Activated T-helper 1 cell treated with anti-CD3 and anti-CD28 coated beads, Interleukin-2, amount 50 U/mL, for 16 hours (primary cell): ENCODE measurements around the gene FUOM.

Experiments
- DNase-seq, 2 donors: peaks; one replicate each; pipeline ENCODE4 v3.0.0-alpha.2; 2020; ENCODE audit warnings: low read depth in 1 of 2, low spot score in 1 of 2

Gene FUOM, protein sequence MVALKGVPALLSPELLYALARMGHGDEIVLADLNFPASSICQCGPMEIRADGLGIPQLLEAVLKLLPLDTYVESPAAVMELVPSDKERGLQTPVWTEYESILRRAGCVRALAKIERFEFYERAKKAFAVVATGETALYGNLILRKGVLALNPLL

DNA sequence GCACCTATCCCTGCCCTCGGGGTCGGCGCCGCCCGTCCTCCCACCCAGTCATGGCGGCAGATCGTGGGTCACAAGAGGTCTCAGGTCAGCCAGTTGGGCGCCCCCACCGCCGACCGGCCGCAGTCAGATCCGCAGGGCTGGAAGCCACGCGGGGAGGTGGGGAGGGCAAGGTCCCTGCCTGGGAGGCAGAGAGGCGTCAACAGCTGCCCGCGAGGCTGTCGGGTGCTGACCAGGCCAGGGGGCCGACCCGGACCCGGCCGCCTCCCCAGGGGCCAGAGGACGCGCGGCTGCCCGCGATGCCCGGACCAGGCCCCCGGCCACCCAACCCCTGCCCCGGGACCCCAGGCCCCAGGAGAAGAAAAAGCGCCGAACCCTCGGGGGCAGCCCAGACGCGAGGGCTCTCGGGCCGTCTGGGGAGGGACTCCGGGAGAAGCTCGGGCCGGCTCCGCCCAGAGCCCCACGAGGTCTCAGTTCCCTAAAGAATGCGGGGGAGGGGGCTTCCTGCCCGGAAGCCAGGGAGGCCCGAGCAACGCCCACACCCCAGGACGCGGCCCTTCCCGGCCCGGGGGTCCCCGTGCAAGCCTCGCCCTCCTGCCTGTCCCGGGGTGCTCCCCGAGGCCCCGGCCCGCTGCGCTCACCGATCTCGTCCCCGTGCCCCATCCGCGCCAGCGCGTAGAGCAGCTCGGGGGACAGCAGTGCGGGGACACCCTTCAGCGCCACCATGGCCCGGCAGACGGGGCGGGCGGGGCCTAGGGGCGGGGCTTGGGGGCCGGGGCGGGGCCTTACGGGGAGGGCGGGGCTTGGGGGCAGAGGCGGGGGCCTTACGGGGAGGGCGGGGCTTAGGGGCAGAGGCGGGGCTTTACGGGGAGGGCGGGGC lies at the start of gene FUOM:
TSS of gene FUOM (minus strand) at position 735 of the 877 bp plus-strand sequence. CDS start at position 723, 12 bp downstream.
- DNase-seq = peak; percentile 39 to 61

DNA sequence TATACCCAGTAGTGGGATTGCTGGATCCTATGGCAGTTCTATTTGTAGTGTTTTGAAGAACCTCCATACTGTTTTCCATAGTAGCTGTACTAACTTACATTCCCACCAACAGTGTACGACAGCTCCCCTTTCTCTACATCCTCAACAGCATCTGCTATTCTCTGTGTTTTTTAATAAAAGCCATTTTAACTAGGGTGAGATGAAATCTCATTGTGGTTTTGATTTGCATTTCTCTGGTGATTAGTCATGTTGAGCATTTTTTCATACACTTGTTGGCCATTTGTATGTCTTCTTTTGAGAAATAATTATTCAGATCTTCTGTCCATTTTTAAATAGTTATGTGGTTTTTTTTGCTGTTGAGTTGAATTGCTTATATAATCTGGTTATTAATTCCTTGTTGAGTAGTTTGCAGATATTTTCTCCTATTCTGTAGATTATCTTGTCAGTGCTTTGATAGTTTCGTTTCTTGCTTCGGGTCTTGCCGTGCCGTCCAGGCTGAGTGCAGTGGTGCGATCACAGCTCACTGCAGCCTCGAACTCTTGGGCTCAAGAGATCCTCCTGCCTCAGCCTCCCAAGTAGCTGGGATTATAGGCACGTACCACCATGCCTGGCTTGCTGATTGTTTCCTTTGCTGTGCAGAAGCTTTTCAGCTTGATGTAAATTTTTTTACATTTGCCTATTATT lies 48.2 kb upstream of the FUOM start:
- DNase-seq = no peak

DNA sequence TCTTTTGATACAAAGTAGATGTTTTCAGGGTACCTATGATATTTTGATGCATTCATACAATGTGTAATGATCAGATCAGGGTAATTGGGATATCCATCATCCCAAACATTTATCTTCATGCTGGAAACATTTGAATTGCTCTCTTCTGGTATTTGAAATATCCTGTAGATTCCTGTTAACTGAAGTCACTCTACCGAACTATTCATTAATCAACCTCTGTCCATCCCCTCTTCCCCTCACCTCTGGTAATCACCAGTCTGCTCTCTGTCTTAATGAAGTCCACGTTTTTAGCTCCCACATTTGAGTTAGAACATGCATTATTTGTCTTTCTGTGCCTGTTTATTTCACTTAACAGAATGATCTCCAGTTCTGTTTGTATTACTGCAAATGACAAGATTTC lies 47.5 kb upstream of the FUOM start:
- DNase-seq = no peak

DNA sequence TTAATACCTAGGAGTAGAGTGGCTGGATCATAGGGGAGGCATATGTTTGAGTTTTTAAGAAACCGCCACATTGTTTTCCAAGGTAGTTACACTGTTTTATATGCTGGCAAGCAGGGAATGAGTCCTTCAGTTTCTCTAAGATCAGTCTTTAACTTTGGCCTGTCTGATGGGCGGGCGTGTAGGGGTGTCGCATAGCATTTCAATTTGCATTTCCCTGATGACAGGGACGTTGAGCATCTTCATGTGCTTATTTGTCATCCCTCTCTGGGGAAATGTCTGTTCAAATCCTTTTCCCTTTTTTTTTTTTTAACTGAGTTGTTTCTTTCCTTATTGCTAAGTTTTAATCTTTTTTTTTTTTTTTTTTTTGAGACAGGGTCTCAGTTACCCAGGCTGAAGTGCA lies 46.0 kb upstream of the FUOM start:
- no peak for DNase-seq

DNA sequence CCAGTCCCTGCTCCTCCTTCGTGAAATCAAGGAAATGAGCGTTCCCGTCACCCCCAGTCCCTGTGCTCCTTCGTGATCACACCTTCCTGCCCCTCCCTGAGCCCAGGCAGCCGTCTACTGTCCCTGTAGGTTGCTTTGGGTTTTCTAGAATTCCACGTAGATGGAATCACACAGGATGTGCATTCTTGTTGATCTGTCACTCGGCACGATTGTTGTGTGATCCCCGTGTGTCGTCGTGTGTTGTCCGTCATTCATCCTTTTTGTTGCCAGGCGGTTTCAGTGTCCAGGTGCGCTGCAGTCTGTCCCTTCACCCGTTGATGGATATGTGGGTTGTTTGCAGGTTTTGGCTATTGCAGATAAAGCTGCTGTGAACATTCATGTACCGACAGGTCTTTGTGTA lies 45.5 kb upstream of the FUOM start:
- no peak for DNase-seq

DNA sequence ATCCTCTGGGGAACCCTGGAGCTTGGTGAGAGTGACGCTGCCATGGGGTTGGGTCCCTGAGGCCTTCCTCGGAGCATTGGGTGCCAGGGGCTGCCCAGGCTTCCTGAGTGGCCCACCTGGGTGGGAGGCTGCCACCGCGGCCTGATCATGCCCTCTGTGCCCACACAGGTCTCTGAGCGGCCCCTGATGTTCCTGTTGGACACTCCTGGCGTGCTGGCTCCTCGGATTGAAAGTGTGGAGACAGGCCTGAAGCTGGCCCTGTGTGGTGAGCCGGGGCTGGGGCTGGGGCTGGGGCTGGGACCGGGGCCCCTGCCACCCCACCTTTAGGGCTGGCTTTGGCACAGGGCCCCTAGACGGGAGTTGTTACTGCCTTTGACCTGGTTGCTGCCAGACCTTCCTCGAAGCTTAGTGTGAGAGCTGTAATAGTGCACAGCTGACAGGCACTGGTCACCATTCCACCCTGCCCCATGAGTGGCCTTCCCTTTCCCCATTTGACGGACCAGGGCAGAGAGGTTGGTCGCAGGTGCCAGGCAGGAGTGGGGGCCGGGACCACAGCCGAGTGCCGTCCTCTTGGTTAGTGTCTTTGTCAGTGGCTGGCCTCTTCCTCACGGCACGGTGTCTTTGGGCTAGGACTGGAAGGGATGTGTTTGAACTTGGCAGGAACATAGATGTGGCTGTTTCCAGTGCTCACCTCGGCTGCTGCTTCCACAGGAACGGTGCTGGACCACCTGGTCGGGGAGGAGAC lies 44.3 kb upstream of the FUOM start:
- DNase-seq = no peak

DNA sequence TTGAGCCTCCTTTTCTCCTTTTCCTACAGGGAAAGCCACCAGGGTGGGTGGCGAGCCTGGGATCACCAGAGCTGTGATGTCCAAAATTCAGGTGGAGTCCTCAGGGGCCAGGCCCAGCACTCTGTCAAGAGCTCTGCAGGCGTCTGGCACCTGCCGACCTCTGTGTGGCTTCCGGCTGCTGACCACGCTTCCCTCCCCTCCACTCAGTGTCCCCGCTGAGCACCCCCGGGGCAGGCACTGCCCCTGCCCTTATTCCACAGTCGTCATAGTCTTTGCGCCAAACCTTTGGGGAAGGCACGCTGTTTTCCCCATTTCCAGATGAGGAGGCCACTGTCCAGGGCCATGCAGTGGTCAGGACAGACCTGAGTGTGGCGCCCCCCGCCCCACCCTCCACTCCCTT lies 43.7 kb upstream of the FUOM start:
- no peak for DNase-seq

DNA sequence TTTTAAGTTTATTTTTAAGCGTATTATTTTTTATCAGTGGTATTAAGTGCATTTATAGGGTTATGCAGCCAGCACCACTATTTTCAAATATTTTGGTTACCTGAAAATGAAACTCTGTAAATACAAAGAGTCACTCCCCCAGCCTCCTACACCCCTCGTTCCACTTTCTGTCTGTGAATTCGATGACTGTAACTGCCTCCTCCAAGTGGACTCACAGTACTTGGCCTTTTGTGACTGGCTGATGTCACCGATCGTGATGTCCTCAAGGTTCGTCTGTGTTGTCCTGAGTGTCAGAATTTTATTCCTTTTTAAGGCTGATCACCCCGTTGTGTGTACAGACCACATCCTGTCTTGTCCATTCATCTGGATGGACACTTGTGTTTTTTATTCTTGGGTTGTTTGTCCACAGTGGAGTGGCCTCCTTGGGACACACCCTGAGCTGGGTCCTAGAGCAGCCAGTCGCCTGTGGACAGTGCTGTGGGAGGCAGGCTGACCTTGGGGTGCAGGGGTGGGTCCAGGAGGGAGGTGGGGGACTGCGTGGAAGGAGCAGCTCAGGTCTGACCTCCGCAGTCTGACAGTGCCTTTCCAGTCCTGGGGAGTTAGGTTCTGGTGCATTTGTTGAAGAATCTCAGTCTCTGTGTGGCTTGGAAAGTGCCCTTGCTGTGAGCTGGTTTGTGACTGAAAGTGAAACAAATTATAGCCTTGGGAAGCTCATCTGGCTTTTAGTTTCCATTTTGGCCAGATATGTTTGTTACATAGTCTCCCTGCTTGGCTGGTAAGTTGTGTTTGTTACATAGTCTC lies 43.0 kb upstream of the FUOM start:
- DNase-seq = no peak

DNA sequence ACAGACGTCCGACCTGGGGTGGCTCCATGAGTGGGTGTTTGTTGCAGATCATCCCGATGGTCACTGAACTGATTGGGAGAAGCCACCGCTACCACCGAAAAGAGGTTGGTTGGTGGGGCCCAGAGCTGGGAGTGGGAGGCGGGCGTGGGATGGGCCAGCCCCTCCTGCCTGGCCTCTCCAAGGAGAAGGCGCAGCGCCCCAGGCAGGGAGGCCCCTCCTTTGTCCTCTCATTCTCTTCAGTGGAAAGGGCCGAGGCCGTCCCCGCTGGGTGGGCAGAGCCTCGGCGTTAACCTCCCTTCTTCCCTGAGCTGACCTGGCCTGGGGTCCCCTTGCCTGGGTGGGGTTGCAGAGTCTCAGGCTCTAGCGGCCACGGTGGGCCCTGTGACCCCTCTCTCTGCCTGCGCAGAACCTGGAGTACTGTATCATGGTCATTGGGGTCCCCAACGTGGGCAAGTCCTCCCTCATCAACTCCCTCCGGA lies 41.3 kb upstream of the FUOM start:
- no peak for DNase-seq

DNA sequence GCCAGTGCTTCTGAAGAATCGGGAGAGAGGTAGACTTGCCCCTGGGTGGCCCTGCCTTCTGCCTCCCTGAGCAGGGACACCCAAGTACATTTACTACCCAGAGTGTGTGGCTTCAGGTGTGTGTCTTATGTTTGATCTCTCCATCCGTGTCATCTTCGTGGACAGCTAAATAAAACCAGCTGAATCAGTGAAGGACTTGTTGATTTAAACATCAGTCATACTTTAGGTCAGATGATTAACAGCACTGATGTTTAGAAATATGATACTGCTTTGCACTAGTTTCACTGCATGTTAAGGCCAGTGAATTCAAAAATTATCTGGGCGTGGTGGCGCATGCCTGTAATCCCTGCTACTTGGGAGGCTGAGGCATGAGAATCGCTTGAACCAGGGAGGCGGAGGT lies 40.1 kb upstream of the FUOM start:
- DNase-seq = no peak

DNA sequence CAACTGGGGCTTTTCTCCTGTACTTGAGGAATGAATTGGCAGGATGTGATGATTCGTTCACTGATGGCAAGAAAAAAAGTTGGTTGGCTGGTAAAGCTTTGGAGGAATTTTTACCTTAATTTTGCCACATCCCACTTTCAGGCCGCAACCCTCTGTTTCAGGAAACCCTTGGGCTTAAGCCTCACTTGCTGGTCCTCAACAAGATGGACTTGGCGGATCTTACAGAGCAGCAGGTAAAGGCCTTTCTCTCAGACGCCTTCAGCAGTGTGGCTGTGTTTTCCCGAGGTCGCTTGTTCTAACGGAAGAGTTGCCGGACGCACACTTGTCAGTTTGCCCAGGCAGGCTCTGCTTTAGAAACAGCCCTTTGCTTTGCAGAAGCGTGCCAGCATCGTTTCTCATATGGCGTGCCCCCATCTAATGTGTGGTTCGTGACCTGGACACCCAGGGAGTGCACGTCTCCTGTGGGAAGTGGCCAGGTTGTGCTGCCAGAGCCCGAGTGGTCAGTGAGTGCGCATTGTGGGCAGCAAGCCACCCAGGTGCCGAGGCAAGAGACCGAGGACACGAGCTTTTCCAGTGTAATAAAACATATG lies 38.3 kb upstream of the FUOM start:
- no peak for DNase-seq

DNA sequence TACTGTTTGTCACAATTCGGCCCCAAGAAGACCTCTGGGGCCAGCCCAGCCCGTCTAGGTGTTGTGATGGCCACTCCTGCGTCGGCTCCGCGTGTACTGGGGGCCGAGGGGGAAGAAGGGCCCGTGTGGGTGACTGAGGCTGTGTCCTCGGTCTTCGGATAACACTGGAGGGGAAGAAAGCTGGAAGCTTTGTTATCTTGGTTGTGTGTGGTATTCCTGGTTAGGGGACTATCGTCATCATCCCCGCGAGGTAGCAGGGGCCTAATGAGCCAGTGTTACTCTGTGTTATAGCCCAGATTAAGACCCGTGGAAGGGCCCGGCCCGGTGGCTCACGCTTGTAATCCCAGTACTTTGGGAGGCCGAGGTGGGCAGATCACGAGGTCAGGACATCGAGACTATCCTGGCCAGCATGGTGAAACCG lies 37.0 kb upstream of the FUOM start:
- no peak for DNase-seq

DNA sequence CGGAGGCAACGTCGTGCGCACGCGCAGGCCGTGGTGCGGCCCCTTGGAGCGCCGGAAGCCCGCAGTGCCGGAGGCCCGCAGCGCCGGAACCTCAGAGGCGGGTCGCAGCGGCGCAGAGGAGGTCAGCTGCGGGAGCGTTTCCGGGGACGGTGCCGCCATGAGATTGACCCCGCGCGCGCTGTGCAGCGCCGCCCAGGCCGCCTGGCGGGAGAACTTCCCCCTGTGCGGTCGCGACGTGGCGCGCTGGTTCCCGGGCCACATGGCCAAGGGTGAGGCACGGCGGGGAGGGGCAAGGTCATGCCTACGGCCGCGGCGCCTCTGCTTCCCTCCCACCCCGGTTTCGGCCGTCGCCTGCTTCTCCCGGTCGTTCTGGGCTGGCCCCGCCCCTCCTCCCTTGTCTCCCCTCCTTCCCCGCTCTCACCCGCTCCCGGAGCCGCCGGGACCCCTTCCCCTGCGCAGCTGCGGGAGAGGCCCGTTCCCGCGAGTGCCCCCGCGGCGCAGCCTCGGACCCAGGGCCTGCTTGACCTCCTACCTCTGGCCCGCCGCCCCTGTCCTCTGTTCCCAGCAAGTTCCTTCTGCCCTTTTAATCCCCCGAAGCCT lies 36.3 kb upstream of the FUOM start, which contains the start of gene MTG1:
TSS of gene MTG1 (plus strand) at position 94 of the 600 bp plus-strand sequence. CDS start at position 158, 64 bp downstream.
- peak; percentile 81 to 94 for DNase-seq

DNA sequence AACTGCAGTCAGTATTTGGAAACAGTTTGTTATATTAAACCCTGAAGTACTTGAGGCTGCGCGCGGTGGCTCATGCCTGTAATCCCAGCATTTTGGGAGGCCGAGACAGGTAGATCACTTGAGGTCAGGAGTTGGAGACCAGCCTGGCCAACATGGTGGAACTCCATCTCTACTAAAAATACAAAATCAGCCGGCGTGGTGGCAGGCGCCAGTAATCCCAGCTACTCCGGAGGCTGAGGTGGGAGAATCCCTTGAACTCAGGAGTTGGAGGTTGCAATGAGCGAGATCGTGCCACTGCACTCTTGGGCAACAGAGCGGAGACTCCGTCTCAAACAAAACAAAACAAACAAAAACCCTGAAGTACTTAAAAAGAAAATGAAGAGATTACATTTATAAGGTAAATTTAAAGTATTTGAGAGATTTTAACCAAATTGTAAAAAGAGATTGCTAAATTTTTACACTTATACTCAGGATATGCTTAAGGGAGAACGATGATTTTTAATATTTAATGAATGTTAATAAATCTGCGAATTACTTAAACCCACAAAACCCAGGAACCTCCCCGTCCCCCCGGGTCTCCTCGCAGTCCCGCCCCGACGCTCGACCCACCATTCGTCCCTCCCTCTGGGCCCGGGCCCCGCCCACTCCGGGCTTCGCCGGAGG lies 35.7 kb upstream of the FUOM start:
- DNase-seq = no peak

DNA sequence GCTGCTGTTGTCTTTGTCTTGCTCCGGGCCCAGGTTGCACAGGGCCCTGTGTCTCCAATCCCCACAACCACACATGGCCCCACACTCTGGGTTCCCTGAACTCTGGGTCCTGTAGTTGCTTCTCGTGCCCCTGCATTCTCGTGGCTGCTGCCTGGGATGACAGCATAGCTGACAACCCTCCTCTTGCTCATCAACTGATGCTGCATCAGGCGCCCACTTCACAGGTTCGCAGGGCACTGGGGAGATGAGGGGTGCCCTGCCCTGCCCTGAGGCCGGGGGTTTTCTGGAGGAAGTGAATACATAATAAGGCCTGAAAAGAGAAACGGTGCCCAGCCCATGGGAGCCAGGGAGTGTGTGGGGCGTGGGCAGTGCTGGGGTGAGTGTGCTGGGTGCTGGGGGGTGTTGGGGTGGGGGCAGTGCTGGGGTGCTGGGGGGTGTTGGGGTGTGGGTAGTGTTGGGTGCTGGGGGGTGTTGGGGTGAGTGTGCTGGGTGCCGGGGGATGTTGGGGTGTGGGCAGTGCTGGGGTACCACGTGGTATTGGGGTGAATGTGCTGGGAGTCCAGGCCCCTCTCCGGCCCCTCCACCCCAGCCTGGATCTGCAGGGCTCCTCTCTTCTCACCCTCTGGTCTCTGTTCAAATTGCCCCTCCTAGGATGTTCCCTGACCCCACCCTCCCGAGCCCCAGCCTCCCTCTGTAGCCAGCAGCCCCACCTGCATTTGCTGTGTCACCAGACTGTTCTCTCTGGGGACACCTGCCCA lies 34.1 kb upstream of the FUOM start:
- DNase-seq = no peak

DNA sequence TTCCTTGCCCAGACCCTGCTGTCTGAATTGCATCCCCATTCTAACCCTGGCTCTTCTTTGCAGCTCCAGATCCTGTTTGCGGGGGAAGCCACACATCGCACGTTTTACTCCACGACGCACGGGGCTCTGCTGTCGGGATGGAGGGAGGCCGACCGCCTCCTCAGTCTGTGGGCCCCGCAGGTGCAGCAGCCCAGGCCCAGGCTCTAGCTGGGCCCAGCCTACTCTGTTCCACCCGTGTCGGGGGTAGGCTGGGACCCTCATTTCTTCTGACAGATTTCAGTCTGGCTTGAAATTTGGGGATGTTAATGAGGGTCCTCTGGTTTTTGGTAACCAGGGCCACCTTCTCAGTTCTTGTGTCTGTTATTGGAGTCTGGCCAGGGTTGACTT lies 33.4 kb upstream of the FUOM start:
- no peak for DNase-seq

DNA sequence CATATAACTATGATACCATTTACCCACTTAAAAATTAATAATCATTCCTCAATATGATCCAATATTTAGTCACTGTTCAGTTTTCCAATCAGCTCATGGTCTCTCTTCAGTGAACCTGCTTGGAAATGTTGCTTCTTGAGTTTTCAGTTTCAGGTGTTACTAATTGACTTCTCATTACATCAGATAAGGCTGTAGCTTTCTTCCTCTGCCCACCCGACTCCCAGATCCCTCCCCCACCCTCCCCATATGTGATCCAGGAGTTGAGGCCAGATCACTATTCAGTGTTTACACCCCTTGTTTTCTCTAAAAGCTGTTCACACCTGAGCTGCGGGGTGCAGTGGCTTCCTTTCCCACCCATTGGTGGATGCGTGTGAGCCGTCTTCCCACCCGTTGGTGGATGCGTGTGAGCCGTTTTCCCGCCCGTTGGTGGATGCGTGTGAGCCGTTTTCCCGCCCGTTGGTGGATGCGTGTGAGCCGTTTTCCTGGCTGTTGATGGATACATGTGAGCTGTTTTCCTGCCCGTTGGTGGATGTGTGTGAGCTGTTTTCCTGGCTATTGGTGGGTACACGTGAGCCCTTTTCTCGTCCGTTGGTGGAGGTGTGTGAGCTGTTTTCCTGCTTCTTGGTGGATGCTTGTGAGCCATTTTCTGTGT lies 32.9 kb upstream of the FUOM start:
- DNase-seq = no peak
